K562 (cell line): ENCODE results near the gene GTPBP8.

ENCODE experiments used
- FOXA1 ChIP-seq: fragments of 450-650 bp; IDR thresholded peaks from 2 replicates; pipeline ENCODE4 v1.6.1; 2016; ENCODE audit warnings: mild to moderate bottlenecking, borderline replicate concordance
- FOXM1 ChIP-seq, 2 experiments: fragments of 450-650 bp in 1 of 2; sonication (generic) in 1 of 2; formaldehyde crosslinking in 1 of 2; IDR thresholded peaks; 2 replicates each; pipeline versions ENCODE4 v1.6.1 to v1.9.0; 2017 to 2022; ENCODE audit warnings: low read depth in 2 of 2, mild to moderate bottlenecking in 2 of 2, missing genetic modification reagents in 1 of 2, moderate library complexity in 1 of 2
- MTA2 ChIP-seq: fragments of 450-650 bp; IDR thresholded peaks from 2 replicates; pipeline ENCODE4 v1.6.1; 2016; ENCODE audit warnings: low read depth
- MYC ChIP-seq, 2 experiments: fragments of 250-450 bp in 1 of 2; sonication (Bioruptor Pico) in 1 of 2; IDR thresholded peaks; 2 replicates each; pipeline versions ENCODE4 v1.5.1 to v1.6.1; 2012 to 2021; ENCODE audit warnings: low read depth in 2 of 2, borderline replicate concordance in 1 of 2, improper control_type of control experiment in 1 of 2, low read length in 1 of 2, mild to moderate bottlenecking in 1 of 2, moderate library complexity in 1 of 2
- SNAPC5 ChIP-seq: fragments of 250-450 bp; sonication (Bioruptor Pico); IDR thresholded peaks from 2 replicates; pipeline ENCODE4 v1.8.0; 2021; ENCODE audit warnings: moderate library complexity, mild to moderate bottlenecking, inconsistent platforms
- ZNF175 ChIP-seq: fragments of 200-800 bp; sonication (Bioruptor generic); IDR thresholded peaks from 2 replicates; pipeline ENCODE4 v1.6.1; 2016; ENCODE audit warnings: low read depth, mild to moderate bottlenecking, missing genetic modification characterization, missing compliant biosample characterization
- ZNF232 ChIP-seq: sonication (generic); formaldehyde crosslinking; IDR thresholded peaks from 2 replicates; pipeline ENCODE4 v1.8.0; 2022; ENCODE audit warnings: mild to moderate bottlenecking, missing genetic modification reagents
- TF ChIP-seq, protein P1 (sequence below), 3 experiments: IDR thresholded peaks in 2 of 3; conservative IDR thresholded peaks in 1 of 3; 2 replicates each; pipeline ENCODE4 v1.5.1; 2011 to 2012; ENCODE audit warnings: low read length in 3 of 3, mild to moderate bottlenecking in 3 of 3, control low read depth in 2 of 3, improper control_type of control experiment in 1 of 3, inconsistent platforms in 1 of 3, low read depth in 1 of 3, mixed read lengths in 1 of 3, moderate library complexity in 1 of 3; ENCODE audit not compliant: insufficient read depth in 2 of 3
- TF ChIP-seq, protein P2 (sequence below): fragments of 450-650 bp; IDR thresholded peaks from 2 replicates; pipeline ENCODE4 v1.6.1; 2017; ENCODE audit warnings: mild to moderate bottlenecking, moderate library complexity
- TF ChIP-seq, protein P3 (sequence below): fragments of 450-650 bp; IDR thresholded peaks from 2 replicates; pipeline ENCODE4 v1.6.1; 2016

- TF ChIP-seq, protein P1, sequence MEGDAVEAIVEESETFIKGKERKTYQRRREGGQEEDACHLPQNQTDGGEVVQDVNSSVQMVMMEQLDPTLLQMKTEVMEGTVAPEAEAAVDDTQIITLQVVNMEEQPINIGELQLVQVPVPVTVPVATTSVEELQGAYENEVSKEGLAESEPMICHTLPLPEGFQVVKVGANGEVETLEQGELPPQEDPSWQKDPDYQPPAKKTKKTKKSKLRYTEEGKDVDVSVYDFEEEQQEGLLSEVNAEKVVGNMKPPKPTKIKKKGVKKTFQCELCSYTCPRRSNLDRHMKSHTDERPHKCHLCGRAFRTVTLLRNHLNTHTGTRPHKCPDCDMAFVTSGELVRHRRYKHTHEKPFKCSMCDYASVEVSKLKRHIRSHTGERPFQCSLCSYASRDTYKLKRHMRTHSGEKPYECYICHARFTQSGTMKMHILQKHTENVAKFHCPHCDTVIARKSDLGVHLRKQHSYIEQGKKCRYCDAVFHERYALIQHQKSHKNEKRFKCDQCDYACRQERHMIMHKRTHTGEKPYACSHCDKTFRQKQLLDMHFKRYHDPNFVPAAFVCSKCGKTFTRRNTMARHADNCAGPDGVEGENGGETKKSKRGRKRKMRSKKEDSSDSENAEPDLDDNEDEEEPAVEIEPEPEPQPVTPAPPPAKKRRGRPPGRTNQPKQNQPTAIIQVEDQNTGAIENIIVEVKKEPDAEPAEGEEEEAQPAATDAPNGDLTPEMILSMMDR (IDR thresholded peaks at IDR 0.05 in 2 of 3, conservative IDR thresholded peaks at IDR 0.05 in 1 of 3; ENCODE audit: insufficient read depth in 2 of 3, low read depth in 1 of 3, low read length in 3 of 3) = no peak
- TF ChIP-seq FOXM1 (IDR thresholded peaks at IDR 0.05; ENCODE audit: low read depth) = no peak
- no peak for TF ChIP-seq FOXM1 (CRISPR knock-in tag; IDR thresholded peaks at IDR 0.05; ENCODE audit: low read depth)
- no peak for TF ChIP-seq ZNF232 (CRISPR knock-in tag)
- no peak for TF ChIP-seq MYC (IDR thresholded peaks at IDR 0.05; ENCODE audit: low read depth, low read length)
- TF ChIP-seq MYC (CRISPR knock-in tag; IDR thresholded peaks at IDR 0.05; ENCODE audit: borderline replicate concordance, low read depth) = no peak
- TF ChIP-seq, protein P2, sequence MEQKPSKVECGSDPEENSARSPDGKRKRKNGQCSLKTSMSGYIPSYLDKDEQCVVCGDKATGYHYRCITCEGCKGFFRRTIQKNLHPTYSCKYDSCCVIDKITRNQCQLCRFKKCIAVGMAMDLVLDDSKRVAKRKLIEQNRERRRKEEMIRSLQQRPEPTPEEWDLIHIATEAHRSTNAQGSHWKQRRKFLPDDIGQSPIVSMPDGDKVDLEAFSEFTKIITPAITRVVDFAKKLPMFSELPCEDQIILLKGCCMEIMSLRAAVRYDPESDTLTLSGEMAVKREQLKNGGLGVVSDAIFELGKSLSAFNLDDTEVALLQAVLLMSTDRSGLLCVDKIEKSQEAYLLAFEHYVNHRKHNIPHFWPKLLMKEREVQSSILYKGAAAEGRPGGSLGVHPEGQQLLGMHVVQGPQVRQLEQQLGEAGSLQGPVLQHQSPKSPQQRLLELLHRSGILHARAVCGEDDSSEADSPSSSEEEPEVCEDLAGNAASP = no peak
- TF ChIP-seq FOXA1 = no peak
- TF ChIP-seq, protein P3, sequence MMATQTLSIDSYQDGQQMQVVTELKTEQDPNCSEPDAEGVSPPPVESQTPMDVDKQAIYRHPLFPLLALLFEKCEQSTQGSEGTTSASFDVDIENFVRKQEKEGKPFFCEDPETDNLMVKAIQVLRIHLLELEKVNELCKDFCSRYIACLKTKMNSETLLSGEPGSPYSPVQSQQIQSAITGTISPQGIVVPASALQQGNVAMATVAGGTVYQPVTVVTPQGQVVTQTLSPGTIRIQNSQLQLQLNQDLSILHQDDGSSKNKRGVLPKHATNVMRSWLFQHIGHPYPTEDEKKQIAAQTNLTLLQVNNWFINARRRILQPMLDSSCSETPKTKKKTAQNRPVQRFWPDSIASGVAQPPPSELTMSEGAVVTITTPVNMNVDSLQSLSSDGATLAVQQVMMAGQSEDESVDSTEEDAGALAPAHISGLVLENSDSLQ = no peak
- TF ChIP-seq ZNF175 (CRISPR knock-in tag) = no peak
- no peak for TF ChIP-seq MTA2
- no peak for TF ChIP-seq SNAPC5 (CRISPR knock-in tag)
Observed at GRCh38 chr3:113043686-113044085, 52.9 kb downstream of the GTPBP8 start.
